Measurements from ENCODE around the gene SENP1.

DNA sequence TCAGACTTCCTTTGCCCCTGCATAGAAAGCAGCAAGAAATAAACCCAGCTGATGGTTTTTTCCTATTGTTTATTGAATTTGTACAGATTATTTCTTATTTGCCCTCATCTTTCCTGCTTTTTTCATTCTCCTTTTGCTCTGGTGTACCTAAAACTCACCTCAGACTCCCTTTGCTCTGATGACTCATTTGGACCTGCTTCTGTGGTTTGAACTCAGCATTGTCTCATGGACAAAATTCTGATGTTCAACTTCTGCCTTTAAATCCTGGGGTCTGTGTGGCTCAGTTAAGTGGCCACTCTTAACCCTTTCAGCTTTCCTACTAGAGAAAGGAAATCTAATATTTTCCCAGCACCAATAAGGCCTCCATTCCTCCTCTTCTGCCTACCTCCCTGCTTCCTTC lies 3.5 kb upstream of the SENP1 start:
- TF ChIP-seq CTCF (IDR thresholded peaks at IDR 0.05) (no peak), POLR2A (IDR thresholded peaks at IDR 0.05) (no peak)
